DMS 273 (cell line): ENCODE results near the gene CYP8B1.

Experiments used
- DNase-seq: peaks from one replicate; lab custom pipeline; 2025; ENCODE audit not compliant: unreplicated experiment; lab: John Stamatoyannopoulos, UW

CYP8B1 gene

DNA sequence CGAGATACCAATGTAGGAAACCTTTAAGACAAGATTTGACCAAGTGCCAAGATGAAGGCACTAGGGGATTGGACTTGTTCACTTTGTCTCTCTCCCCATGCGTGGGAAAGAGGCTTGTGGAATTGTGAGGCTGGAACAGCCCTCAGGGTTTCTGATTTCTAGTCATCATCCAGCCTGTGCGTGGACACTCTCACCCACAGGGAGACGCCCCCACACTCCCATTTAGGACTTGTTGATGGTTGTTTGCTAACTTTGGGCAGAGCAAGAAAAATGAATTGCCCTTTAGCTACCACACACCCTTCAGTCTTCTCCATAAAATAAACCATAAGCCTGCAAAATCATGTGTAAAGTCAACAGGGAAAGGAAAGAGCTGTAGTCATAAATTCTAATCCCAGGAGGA lies 48.0 kb downstream of the CYP8B1 start:
- no peak for DNase-seq

DNA sequence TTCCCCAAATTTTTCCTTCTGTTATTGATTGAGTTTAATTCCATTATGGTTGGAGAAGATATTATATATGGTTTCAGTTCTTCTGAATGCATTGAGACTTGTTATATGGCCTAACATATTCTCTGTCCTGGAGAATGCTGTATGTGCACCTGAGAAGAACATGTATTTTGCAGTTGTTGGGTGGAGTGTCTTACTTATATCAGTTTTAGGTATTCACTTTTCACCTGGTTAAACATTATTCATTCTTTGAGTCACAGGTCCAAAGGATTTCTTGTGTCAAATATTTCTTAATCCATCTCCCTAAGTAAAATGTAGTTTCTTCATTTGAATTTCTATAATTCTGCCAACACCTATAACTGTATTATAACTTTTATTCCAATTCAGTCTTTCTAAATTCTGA lies 48.7 kb downstream of the CYP8B1 start:
- no peak for DNase-seq

DNA sequence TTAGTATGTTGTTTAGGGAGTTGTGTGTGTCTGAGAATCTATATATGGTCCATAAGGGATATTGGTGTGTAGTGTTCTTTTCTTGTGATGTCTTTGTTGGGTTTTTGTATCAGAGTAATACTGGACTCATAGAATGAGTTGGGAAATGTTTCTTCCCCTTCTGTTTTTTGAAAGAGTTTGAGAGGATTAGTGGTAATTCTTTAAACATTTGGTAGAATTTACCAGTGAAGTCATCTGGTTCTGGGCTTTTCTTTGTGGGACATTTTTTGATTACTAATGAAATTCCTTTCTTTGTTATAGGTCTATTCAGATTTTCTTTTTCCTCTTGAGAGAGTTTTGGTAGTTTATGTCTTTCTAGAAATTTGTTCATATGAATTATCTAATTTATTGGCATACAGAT lies 49.5 kb downstream of the CYP8B1 start:
- DNase-seq, result no peak

DNA sequence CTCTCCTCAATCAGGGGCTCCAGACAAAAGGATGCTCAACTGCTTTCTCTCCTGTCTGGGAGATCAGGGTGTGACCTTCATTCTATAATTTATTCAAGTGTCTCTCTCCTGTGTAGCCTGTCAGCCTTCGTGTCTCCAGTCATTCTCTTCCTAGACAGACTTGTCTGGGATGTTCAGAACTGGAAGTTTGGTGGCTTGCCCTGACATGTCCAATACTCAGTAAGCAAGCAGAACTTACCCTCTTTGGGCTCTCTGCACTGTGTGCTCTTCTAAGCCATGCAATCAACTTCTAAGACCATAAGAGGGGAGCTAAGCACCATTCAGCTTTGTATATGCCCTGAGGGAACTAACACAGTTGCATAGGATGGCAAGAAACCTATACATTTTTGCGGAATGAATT lies 52.3 kb downstream of the CYP8B1 start:
- no peak for DNase-seq

DNA sequence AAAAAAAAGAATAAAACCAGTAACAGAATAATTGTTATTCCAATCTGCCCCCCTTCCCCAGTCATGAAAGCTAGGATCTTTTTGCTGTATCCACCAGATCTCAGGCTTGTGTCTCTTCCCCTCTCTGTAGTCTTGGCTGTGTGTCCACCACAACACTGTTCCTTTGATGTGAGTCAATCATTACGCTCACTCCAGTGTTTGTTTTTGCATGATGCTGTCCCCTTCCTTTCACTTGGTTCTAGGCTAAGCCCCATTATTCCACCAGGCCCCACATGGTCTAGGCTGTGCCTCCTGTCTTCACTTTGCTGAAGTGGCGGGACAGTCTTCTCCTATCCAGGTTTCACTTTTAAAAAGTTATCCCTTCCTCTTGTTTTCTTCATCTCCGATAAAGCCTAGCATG lies 52.9 kb downstream of the CYP8B1 start:
- DNase-seq, result no peak
